Measurements from ENCODE around the gene CCDC12.

The CCDC12 gene

DNA sequence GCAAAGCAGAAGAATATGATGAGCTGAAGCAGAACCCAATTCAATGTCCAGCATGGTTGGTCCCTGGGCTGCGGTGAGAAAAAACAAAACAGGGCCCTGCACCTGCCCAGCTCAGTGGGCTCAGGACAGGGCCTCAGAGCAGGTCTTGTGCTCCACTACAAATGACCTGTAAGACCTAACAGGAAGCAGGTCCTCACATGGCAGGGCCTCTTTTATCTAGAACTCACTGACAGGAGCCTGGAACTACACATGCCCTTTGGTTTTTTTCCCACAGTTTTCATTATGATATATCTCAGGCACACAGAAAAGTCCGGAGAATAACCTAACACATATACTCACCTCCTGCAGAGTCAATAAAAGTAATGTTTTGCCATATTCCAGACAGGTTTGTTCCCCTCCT is 38.4 kb downstream of the CCDC12 start:
- TF ChIP-seq ZC3H10 (CRISPR knock-in tag; IDR thresholded peaks at IDR 0.05), result no peak
- TF ChIP-seq ZFP3 (CRISPR knock-in tag; IDR thresholded peaks at IDR 0.05), result no peak
- no peak for TF ChIP-seq RARB (CRISPR knock-in tag; IDR thresholded peaks at IDR 0.05)
- TF ChIP-seq ZFP30 (CRISPR knock-in tag; IDR thresholded peaks at IDR 0.05), result no peak
- no peak for TF ChIP-seq ARNTL (CRISPR knock-in tag; IDR thresholded peaks at IDR 0.05; ENCODE audit: borderline replicate concordance, low read depth)
- TF ChIP-seq, protein P1, sequence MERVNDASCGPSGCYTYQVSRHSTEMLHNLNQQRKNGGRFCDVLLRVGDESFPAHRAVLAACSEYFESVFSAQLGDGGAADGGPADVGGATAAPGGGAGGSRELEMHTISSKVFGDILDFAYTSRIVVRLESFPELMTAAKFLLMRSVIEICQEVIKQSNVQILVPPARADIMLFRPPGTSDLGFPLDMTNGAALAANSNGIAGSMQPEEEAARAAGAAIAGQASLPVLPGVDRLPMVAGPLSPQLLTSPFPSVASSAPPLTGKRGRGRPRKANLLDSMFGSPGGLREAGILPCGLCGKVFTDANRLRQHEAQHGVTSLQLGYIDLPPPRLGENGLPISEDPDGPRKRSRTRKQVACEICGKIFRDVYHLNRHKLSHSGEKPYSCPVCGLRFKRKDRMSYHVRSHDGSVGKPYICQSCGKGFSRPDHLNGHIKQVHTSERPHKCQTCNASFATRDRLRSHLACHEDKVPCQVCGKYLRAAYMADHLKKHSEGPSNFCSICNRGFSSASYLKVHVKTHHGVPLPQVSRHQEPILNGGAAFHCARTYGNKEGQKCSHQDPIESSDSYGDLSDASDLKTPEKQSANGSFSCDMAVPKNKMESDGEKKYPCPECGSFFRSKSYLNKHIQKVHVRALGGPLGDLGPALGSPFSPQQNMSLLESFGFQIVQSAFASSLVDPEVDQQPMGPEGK (CRISPR knock-in tag; IDR thresholded peaks at IDR 0.05; ENCODE audit: borderline replicate concordance), result no peak
- TF ChIP-seq, protein P2, sequence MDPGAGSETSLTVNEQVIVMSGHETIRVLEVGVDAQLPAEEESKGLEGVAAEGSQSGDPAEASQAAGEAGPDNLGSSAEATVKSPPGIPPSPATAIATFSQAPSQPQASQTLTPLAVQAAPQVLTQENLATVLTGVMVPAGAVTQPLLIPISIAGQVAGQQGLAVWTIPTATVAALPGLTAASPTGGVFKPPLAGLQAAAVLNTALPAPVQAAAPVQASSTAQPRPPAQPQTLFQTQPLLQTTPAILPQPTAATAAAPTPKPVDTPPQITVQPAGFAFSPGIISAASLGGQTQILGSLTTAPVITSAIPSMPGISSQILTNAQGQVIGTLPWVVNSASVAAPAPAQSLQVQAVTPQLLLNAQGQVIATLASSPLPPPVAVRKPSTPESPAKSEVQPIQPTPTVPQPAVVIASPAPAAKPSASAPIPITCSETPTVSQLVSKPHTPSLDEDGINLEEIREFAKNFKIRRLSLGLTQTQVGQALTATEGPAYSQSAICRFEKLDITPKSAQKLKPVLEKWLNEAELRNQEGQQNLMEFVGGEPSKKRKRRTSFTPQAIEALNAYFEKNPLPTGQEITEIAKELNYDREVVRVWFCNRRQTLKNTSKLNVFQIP (CRISPR knock-in tag; IDR thresholded peaks at IDR 0.05; ENCODE audit: borderline replicate concordance, low read depth), result no peak
- no peak for TF ChIP-seq GLIS3 (CRISPR knock-in tag; IDR thresholded peaks at IDR 0.05)
- TF ChIP-seq, protein P3, sequence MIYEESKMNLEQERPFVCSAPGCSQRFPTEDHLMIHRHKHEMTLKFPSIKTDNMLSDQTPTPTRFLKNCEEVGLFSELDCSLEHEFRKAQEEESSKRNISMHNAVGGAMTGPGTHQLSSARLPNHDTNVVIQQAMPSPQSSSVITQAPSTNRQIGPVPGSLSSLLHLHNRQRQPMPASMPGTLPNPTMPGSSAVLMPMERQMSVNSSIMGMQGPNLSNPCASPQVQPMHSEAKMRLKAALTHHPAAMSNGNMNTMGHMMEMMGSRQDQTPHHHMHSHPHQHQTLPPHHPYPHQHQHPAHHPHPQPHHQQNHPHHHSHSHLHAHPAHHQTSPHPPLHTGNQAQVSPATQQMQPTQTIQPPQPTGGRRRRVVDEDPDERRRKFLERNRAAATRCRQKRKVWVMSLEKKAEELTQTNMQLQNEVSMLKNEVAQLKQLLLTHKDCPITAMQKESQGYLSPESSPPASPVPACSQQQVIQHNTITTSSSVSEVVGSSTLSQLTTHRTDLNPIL (CRISPR knock-in tag; IDR thresholded peaks at IDR 0.05; ENCODE audit: low read depth), result no peak
- TF ChIP-seq TOX (CRISPR knock-in tag; IDR thresholded peaks at IDR 0.05; ENCODE audit: borderline replicate concordance), result no peak

DNA sequence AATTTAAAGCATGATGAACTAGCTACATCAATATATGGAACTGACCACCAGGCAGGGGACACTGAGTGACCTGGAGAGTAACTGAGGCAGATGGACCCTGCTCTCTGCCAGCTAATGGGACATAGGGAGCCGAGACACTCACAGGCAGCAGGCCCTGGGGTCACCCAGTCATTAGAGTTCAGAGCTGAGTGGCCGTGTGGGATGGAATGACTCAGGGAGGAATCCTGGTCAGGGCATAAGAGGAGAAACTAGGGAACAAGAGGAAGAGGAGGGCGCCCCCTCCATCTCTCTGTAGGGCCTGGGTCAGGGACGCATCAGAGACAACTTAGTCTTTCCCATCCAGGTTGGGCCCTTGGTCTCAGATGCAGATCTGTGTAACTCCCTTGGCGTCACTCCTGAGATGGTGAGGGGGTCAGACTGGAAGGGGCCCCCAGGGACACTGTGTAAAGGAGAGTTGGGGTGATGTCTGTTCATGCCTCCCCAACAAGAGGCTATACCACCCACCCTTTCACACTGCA is 39.8 kb downstream of the CCDC12 start:
- no peak for TF ChIP-seq CSDC2 (CRISPR knock-in tag; IDR thresholded peaks at IDR 0.05)
- no peak for TF ChIP-seq PPARA (CRISPR knock-in tag; IDR thresholded peaks at IDR 0.05; ENCODE audit: borderline replicate concordance)
- TF ChIP-seq ZFP3 (CRISPR knock-in tag; IDR thresholded peaks at IDR 0.05), result no peak
- no peak for TF ChIP-seq ZNF8 (CRISPR knock-in tag; IDR thresholded peaks at IDR 0.05)
- TF ChIP-seq, protein P4, sequence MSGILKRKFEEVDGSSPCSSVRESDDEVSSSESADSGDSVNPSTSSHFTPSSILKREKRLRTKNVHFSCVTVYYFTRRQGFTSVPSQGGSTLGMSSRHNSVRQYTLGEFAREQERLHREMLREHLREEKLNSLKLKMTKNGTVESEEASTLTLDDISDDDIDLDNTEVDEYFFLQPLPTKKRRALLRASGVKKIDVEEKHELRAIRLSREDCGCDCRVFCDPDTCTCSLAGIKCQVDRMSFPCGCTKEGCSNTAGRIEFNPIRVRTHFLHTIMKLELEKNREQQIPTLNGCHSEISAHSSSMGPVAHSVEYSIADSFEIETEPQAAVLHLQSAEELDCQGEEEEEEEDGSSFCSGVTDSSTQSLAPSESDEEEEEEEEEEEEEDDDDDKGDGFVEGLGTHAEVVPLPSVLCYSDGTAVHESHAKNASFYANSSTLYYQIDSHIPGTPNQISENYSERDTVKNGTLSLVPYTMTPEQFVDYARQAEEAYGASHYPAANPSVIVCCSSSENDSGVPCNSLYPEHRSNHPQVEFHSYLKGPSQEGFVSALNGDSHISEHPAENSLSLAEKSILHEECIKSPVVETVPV (CRISPR knock-in tag; IDR thresholded peaks at IDR 0.05), result no peak
- TF ChIP-seq, protein P3 (CRISPR knock-in tag; IDR thresholded peaks at IDR 0.05; ENCODE audit: low read depth), result no peak
- no peak for TF ChIP-seq ARNTL (CRISPR knock-in tag; IDR thresholded peaks at IDR 0.05; ENCODE audit: borderline replicate concordance, low read depth)
- TF ChIP-seq, protein P5, sequence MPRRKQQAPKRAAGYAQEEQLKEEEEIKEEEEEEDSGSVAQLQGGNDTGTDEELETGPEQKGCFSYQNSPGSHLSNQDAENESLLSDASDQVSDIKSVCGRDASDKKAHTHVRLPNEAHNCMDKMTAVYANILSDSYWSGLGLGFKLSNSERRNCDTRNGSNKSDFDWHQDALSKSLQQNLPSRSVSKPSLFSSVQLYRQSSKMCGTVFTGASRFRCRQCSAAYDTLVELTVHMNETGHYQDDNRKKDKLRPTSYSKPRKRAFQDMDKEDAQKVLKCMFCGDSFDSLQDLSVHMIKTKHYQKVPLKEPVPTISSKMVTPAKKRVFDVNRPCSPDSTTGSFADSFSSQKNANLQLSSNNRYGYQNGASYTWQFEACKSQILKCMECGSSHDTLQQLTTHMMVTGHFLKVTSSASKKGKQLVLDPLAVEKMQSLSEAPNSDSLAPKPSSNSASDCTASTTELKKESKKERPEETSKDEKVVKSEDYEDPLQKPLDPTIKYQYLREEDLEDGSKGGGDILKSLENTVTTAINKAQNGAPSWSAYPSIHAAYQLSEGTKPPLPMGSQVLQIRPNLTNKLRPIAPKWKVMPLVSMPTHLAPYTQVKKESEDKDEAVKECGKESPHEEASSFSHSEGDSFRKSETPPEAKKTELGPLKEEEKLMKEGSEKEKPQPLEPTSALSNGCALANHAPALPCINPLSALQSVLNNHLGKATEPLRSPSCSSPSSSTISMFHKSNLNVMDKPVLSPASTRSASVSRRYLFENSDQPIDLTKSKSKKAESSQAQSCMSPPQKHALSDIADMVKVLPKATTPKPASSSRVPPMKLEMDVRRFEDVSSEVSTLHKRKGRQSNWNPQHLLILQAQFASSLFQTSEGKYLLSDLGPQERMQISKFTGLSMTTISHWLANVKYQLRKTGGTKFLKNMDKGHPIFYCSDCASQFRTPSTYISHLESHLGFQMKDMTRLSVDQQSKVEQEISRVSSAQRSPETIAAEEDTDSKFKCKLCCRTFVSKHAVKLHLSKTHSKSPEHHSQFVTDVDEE (CRISPR knock-in tag; IDR thresholded peaks at IDR 0.05), result no peak
- TF ChIP-seq ESRRG (CRISPR knock-in tag; IDR thresholded peaks at IDR 0.05), result no peak
- TF ChIP-seq, protein P1 (CRISPR knock-in tag; IDR thresholded peaks at IDR 0.05; ENCODE audit: borderline replicate concordance), result no peak
- no peak for TF ChIP-seq BACH2 (CRISPR knock-in tag; IDR thresholded peaks at IDR 0.05; ENCODE audit: borderline replicate concordance)
- no peak for TF ChIP-seq TCF4 (CRISPR knock-in tag; IDR thresholded peaks at IDR 0.05; ENCODE audit: borderline replicate concordance)
- no peak for TF ChIP-seq ZNF565 (CRISPR knock-in tag; conservative IDR thresholded peaks at IDR 0.05; ENCODE audit: low read depth)
- TF ChIP-seq RARB (CRISPR knock-in tag; IDR thresholded peaks at IDR 0.05), result no peak
- no peak for TF ChIP-seq ZNF70 (CRISPR knock-in tag; IDR thresholded peaks at IDR 0.05)
- ATAC-seq, result no peak

More for the DNA sequence above, 38.4 kb downstream of the CCDC12 start:
- no peak for ATAC-seq

All from SK-N-SH treated with all-trans-retinoic acid at 6 μM for 48 hours (cell line).